Measurements from ENCODE around the gene DNAAF1.

DNA sequence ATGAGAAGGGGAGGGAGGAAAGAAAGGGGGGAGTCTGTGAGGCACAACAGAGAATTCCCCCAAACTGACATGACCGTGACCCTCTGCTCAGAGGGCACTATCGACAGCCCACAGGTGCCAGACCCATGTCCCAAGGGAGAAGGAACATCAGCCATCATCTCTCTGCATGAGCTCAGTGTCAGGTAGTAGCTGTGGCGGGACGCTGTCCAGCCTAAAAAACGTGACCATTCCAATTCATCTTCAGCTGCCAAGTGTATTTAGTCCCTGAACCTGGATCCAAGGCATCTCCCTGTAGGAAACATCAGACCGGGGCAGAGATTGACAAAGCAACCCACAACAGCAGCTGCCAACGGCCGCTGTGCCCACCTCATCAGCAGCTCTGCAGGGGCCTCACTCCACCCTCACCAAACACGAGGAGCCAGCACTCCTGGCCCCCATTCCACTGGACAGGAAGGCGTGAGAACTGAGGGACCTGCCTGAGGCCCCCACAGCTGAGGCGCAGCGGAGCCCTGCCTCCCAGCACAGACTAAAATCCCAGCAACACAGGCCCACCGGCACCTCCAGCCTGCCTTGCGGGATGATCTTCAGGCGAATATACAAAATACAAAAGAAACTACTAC lies 33.1 kb downstream of the DNAAF1 start:
- TF ChIP-seq, protein P1, sequence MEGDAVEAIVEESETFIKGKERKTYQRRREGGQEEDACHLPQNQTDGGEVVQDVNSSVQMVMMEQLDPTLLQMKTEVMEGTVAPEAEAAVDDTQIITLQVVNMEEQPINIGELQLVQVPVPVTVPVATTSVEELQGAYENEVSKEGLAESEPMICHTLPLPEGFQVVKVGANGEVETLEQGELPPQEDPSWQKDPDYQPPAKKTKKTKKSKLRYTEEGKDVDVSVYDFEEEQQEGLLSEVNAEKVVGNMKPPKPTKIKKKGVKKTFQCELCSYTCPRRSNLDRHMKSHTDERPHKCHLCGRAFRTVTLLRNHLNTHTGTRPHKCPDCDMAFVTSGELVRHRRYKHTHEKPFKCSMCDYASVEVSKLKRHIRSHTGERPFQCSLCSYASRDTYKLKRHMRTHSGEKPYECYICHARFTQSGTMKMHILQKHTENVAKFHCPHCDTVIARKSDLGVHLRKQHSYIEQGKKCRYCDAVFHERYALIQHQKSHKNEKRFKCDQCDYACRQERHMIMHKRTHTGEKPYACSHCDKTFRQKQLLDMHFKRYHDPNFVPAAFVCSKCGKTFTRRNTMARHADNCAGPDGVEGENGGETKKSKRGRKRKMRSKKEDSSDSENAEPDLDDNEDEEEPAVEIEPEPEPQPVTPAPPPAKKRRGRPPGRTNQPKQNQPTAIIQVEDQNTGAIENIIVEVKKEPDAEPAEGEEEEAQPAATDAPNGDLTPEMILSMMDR (conservative IDR thresholded peaks at IDR 0.05; ENCODE audit: low read depth, low read length) = no peak
- no peak for TF ChIP-seq EZH2 (IDR thresholded peaks at IDR 0.05; ENCODE audit: borderline replicate concordance, low read depth, low read length, poor library complexity, severe bottlenecking)
